Embryonic facial prominence (tissue), 1 donor: Measurements from ENCODE around the gene FOXL3.
"Not testable (repeated sequence)": the region's sequence is repeated elsewhere in the genome, so short reads cannot be mapped to it uniquely, and the experiment has no call there.

ENCODE experiments used
- DNase-seq: peaks from one replicate; pipeline ENCODE4 v3.0.0-alpha.2; 2016; ENCODE audit errors: extremely low spot score

The FOXL3 gene

DNA sequence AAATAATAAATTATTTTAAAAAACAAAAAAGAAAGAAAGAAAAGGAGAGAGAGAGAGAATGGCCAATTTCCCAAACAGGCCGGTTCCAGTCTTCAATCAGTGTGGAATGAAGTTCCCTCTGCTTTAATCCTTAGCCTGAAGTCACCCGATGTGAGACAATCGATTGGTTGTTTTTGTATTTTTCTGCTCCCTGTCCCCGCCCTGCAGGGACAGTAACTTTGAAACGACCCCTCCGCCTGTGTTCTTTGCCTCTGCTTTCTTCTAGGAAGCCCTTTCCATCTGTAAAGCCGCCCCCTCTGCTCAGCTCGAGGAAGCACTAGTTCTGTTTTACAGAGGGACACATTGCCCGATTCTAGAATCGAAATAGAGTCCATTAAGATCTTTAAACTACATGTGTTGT, 33.4 kb downstream of the FOXL3 start:
- no peak for DNase-seq

DNA sequence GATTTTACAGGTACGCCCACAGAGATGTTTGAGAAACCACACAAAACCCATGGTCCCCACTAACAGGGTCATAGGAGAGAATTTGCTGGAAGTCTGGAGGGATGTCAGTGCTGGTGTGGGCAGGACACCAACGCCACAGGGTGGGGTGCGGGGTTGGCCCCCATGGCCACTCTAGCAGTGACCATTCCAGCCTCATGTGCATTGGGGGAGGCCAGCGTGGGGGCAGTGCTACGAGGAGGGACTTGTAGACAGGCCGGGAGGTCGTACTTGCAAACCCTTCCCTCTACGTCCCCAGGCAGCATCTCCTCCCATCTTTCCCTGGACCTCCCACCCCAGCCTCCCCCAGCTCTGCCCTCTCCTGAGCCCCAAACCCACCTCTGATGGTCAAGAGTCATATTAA, 34.0 kb downstream of the FOXL3 start:
- no peak for DNase-seq

DNA sequence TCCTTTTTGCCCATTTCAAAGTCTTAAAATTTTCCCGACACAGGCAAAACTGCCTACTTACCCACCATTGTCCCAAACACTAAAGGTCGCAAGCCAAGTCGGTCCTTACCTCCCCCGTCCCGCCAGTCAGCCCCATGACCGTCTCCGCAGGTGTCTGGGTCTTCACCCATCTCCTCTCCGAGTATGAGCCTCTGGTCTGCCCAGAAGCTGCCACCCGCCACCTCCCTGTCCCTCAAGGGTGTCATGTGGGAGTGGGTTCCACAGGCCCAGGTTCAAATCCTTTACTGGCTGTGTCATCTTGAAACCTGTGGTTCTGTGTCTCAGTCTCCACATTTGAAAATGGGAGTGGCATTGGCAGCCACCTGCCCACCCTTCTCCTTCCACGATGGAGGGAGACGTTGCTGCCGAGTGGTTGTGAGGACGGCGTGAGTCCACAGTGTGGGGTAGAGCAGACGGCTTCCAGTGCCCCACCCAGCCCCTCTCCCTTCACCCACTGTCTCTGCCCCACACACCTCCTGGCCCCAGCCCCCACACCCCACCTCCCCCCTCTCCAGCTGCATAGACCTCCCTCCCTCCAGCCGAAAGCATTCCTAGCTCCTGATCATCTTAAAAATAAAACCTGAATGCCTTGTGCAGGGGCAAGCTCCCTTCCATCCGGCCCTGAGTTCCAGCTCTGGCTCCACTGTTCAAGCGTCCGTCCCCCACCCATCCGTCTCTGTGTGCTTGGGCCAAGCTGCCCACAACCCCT, 35.3 kb downstream of the FOXL3 start:
- DNase-seq, result no peak

DNA sequence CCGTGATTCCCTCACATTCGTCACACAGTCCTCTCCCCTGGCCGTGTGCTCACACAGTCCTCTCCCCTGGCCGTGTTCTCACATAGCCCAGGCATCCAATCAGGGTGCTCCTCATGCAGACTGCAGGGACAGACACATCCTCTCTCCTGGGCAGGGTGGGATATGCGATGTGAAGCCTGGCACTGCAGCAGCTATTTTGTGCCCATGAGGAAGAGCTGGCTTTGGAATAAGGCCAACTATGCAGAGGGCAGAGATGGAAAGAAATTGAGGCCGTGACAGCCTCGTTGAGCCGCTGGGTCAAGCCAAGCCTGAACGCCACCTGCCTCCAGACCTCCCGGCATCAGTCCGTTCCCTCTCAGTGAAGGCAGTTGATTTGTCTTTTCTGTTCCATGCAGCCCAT, 35.8 kb downstream of the FOXL3 start:
- DNase-seq, result no peak

DNA sequence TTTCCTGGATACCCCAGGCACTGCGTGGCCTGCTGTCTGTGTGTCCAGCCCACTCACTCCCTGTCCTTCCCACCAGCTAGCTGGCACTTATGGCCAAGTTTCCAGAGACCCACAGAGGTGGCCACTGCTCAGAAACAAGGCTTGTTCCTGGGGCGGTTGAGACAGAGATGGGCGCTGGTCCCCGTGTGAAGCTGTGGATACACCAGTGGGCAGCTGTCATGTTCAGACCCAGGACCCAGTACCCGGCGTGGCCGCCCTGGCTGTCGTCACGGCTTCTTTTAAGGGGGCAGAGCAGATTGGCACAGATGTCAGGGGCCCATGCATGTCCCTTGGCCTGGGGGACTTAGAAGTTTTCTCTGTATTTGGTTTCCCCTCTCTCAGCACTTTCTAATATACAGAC, 36.3 kb downstream of the FOXL3 start:
- no peak for DNase-seq

DNA sequence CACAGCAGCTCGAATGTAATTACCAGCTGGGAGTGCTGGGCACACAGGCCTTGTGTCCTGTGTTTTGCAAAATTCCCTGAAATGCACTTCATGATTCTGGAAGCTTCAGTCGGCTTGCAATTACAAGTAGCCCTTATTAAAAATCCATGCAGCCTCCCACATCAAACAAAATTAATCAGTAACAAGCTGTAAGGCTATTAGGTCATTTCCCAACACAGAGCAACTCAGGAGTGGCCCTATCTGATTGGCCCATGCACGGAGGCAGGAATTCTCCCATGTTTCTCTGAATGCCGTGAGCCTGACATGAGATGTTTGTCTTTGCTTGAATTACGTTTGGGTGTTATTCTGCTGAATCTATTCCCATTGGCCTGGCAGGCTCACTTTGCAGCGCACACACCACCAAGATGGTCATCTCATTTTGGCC, 36.9 kb downstream of the FOXL3 start:
- DNase-seq, result no peak

DNA sequence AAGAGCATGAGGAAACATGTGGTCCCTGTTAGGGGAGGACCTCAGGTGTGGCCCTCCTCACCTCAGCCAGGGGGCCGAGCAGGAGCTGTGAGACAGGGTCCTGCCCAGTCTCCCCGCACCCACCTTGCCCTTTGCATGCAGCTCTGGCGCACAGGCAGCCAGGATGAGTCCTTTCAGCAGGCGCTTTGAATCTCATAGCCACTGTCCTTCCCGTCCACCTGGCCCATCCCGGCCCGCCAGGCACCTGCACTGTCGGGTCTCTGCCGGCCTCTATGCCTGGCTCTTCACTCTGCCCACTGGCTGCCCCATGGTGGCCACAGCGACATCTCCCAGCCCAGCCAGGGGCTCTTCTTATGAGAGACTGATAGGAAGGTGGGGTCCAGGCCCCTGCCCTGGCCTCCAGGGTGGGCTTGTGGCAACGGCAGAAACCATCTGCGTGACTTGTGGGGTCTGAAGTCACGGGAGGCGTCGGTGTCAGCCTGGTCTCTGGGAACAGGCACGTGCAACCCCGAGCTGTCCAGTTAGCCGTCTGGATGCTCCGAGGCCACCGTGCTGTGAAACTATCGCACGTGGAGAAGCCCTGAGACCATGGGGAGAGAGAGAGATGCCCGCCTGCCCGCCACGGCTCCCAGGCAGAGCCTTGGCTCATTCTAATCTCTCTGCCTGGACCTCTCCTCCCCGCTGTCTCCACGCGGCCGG, 37.4 kb downstream of the FOXL3 start:
- DNase-seq, result no peak

DNA sequence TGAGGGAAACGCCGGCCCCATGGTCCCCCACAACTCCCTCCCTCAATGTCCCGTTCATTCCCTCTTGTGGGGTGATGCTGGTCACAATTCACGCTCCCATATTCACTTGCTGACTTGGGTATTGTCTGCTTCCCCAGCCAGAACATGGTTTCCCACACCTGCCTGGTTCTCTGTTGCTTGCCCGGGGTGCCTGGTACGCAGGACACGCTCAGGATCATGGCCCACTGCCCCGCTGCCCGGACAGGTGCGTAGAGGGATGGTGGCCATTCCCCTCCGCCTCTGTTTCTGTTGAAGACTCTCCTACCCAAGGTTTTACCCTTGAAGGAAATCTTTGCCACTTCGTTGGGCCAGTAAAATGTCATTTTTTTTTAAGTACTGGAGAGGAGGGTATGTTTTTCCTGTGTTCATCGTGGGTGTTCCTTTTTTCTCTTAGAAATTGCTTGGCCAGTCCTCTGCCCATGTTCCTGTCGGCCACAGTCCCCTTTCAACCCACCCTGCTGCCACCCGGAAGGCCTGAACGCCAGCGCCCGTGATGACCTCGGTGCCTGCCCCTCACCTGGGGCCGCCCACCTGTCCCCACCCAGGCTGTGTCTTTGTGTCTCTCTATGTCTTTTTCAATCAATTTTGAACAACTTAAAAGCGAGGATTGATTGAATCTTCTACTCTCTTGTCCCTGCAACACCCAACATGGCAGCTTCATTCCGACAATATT, 38.2 kb downstream of the FOXL3 start:
- DNase-seq, result no peak

DNA sequence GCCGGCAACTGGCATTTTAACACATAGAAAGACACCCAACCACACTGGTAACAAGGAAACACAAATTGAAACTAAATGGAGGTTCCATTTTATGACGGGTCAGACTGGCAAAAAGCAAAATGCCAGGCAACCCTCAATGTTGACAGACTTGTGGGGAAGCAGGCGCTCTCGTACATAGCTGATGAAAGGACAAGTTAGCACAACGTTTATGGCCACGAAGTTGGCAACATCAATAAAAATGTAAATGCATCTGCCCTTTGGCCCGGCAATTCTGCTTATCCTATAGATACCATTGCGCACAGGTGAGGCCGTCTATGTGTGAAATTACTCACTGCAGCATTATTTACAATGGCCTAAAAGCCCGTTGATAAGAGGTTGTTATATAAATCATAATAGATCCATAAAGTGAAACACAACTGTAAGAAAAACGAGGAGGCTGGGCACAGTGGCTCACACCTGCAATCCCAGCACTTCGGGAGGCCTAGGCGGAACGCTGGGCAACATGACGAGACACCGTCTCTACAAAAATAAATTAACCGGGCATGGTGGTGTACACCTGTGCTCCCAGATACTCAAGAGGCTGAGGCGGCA, 39.8 kb downstream of the FOXL3 start:
- DNase-seq, result no peak

DNA sequence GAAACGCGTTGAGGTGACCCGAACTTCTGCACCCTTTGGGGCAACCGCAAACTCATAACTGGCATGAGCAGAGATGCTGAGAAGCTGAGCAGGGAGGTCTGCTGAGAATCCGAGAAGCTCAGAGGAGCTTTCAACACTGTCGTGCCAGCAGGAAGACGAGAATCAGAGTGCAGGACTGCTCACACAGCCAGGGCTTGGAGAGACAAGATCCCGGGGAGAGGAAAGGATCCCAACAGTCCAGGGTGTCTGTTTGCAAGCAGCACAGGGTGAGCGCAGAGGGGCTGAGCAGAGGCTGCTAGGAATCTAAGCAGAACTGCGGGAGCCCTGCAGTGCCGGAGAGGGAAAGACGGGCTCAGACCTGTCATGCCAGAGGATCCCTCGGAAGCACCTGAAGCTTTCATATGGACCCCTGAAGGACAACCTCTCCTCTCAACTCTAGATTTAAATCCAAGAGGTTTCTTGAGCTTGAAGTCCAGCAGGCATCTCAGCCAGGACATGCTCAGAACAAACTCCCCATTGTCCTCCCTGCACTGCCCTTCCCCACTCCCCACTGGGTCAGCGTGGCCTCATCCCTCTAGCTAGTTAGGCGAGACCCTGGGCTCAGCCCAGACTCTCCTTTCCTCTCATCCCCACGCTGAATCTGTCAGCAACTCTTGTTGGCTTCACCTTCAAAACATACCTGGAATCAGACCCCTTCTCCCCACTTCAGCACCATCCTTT, 40.7 kb downstream of the FOXL3 start:
- DNase-seq, result no peak

DNA sequence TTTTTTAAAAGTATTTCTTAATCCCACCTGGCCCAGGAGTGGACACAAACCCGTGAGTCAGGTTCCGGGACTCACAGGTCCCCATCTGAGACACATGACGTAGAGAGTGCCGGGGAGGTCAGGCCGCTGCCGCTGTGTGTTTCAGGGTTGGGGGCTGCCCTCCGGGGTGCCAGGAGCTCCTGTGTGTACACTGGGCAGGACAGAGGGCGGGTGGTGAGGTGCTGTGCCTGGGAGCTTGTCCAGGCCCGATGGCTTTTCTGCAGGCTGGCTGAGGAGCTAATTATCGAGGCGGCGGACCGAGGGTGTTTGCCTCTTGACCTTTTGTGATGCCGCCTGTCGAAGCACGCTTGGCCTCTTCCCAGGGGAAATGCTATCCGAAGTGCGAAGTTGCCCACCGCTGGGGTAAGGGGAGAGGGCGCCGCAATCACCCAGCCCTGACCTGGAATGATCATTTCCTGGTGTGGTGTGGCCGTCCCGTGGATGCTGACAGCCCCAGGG, 42.1 kb downstream of the FOXL3 start:
- DNase-seq, result no peak

DNA sequence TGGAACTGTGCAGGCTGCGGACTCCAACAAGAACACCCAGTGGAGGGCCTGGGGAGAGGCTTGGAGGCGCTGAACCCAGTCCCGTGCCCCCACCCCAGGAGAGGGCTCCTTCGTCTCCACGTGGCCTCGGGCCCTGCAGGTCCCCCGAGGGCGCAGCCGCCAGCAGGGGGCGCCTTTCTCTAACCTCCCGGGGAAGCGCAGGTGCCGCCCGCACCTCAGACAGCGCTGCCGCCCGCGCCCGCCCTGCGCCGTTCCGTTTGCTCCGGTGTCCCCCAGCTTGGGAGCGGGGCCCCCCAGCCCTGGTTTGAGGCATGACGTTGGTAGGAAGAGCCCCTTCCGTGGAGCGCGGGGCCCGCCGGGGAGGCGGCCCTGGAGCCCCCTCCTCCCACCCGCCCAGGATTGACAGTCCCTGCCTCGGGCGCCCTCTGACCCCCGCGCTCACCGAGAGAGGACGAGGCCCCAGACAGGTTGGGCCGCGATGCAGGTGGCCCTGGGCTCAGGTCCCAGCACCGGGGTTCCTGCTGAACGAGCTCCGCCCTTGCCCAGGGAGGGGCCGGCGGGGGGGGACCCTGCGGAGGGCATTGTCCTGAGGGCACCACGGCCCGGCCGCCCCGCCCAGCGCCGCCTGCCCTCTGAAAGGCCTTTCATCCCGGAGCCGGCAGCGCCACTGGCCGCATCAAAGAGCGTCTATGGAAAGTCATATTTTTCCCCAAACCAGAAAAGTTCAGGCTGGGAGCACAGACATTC, 42.8 kb downstream of the FOXL3 start:
- DNase-seq, result peak; percentile 14

DNA sequence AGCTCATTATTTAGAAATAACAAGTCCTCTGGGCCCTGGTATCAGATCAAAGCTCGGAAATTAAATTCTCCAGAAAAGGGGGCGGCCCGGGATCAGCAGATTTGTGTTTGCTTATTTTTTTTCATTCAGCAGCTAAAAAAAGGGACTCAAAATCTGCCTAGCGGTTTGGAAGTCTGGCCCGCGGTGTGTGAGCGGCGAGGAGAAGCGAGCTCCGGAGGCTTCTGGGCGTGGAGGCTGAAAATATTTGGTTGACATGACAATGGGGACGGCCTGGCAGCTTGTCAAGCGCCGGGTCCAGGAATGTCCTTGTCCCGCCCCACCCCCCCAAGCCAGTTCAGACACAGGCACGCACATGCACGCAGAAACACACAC, 43.4 kb downstream of the FOXL3 start:
- DNase-seq, result peak; percentile 70

DNA sequence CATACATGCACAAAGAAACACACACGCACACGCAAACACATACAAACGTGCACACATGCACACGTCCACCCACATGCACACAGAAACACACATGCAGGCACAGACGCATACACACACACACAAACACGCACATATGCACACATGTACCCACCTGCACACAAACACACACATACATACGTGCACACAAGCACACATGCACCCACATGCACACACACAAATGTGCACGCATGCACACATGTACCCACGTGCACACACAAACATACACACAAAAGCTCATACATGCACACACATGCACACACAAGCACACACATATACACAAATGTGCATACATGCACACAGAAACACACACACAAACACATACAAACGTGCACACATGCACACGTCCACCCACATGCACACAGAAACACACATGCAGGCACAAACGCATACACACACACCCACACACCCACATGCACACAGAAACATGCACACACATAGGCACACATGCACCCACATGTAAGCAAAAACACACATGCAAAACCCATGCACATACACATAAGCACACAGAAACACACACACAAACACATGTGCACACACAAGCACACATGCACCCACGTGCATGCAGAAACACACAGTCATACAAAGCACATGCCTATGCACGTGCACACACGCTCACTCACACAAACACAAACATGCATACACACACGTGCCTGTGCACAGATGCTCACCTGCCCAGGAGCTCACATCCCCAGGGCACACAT, 44.8 kb downstream of the FOXL3 start:
- DNase-seq, result no peak

DNA sequence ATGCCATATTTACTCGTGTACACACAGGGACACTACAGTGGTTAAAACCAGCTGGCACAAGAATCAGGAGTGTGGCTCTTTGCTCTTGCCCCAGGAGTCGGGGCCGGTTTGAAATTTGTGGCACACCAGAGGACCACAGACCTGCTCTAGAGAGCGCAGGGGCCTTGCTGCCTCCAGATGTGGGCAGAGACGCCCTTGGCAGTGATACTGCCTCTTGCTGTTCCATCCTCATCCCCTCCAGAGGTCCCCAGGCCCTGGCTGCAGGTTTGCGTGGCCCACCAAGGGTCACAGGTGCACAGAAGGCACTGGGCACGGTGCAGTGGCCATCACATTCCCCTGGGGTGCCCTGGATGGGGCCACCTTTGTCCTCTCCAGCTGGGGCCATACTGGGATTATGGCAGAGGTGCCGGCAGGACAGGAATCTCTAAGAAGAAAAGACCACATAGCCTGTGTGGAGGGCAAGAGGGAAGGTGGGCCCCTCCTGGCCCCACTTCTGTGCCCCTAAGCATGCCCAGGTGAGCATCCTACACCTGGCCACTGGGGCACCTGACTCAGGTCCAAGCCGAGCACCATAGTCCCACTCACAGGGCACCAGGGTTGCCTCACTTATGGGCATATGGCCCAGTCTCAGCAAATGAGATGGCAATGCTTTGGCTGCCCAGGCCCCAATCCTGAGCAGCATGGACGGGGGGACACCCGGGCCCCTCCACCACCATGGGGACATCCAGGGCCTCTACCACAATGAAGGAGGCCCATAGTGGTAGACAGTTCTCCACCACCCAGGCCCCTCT, 45.6 kb downstream of the FOXL3 start:
- DNase-seq, result no peak

DNA sequence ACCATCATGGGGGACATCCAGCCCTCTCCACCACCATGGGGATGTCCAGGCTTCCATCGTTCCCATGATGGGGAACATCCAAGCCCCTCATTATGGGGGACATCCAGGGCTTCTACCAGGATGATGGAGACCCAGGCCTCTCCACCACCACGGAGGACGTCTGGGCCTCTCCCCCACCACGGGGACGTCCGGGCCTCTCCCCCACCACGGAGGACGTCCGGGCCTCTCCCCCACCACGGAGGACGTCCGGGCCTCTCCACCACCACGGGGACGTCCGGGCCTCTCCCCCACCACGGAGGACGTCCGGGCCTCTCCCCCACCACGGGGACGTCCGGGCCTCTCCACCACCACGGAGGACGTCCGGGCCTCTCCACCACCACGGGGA, 46.2 kb downstream of the FOXL3 start:
- DNase-seq, result not testable (repeated sequence)

DNA sequence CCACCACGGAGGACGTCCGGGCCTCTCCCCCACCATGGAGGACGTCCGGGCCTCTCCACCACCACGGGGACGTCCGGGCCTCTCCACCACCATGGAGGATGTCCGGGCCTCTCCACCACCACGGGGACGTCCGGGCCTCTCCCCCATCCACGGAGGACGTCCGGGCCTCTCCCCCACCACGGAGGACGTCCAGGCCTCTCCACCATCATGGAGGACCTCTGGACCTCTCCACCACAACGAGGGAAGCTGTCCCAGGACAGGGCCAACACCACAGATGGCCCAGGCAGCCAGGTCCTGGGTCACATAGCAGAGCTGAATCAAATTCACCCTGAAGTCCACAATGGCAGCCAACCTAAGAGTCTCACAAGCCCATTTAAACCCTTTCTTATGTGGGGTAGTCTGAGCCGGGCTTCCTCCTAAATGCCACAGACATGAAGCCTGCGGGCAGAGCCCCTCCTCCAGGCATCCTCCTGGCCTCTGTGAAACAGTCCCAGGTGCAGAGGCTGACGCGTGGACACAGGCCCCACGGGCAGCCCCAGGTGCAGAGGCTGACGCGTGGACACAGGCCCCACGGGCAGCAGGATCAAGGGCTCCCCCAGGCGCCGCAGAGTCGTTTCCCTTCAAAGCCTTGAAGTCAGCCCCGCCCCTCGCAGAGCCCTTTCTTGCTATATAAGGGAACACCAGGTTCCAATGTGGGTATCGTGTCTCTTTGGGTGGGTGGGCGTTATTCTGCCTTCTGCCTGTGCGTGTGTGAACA, 47.0 kb downstream of the FOXL3 start:
- no peak for DNase-seq

DNA sequence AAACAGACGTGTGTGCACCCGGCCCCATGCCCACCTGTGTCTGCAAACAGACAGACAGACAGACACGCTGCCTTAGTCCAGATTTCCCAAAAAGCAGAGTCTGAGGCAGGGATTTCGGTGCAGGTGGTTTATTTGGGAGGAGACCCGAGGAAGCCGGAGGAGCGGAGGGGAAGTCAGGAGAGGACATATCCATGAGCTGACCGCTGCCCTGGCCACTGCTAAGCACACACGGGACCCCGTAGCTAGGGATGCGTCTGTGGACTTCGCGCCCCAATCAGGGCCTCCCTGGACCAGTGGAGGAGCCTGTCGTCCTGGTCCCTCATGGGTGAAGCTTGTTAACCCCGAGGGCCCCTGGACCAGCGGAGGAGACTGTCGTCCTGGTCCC, 47.6 kb downstream of the FOXL3 start:
- no peak for DNase-seq
